HEK293 (cell line): Measurements from ENCODE around the gene PIPOX.

Experiments
- CTCF ChIA-PET: fragments of 350-600 bp; formaldehyde crosslinking; extraction: SDS; loops from one replicate; lab custom pipeline; 2021; ENCODE audit warnings: antibody characterized with exemption; lab: Yijun Ruan, JAX
- POLR2A ChIA-PET: fragments of 300-600 bp; formaldehyde crosslinking; extraction: SDS; loops from one replicate; lab custom pipeline; 2020; ENCODE audit warnings: antibody characterized with exemption, inconsistent platforms; lab: Yijun Ruan, JAX
- H3K27ac ChIP-seq: fragments of 200-500 bp; sonication (Bioruptor generic); 2 replicates; pipeline ENCODE4 v1.5.1; 2014; ENCODE audit warnings: low read depth, low read length, control low read depth, inconsistent platforms; ENCODE audit errors: extremely low read depth
- H3K36me3 ChIP-seq, 2 experiments: fragments of 200-500 bp in 1 of 2; sonication (Bioruptor generic) in 1 of 2; 1 replicate in 1 of 2; 2 replicates in 1 of 2; pipeline ENCODE4 v1.5.1; 2014 to 2017; ENCODE audit warnings: inconsistent platforms in 2 of 2, low read length in 2 of 2; ENCODE audit not compliant: control insufficient read depth in 2 of 2, insufficient read depth in 1 of 2
- H3K4me1 ChIP-seq: fragments of 200-500 bp; sonication (Bioruptor generic); 2 replicates; pipeline ENCODE4 v1.5.1; 2014; ENCODE audit warnings: mild to moderate bottlenecking, low read length, inconsistent platforms; ENCODE audit not compliant: control insufficient read depth, insufficient read depth
- H3K4me3 ChIP-seq: 2 replicates; pipeline ENCODE4 v1.5.1; 2011; ENCODE audit warnings: low read depth, mild to moderate bottlenecking, control low read depth, low read length, moderate library complexity
- H3K9me3 ChIP-seq: fragments of 200-500 bp; sonication (Bioruptor generic); 2 replicates; pipeline ENCODE4 v1.5.1; 2014; ENCODE audit warnings: low read depth, low read length, inconsistent platforms; ENCODE audit not compliant: control insufficient read depth, insufficient read depth
- IKZF3 ChIP-seq: fragments of 450-650 bp; IDR thresholded peaks from 2 replicates; pipeline ENCODE4 v1.5.0; 2018; ENCODE audit warnings: missing biosample characterization, mild to moderate bottlenecking, missing genetic modification characterization, moderate library complexity
- KLF7 ChIP-seq: fragments of 450-650 bp; formaldehyde crosslinking; IDR thresholded peaks from 2 replicates; pipeline ENCODE4 v1.5.1; 2016; ENCODE audit warnings: missing biosample characterization, missing genetic modification characterization, borderline replicate concordance
- KLF8 ChIP-seq: fragments of 450-650 bp; formaldehyde crosslinking; IDR thresholded peaks from 2 replicates; pipeline ENCODE4 v1.5.1; 2016; ENCODE audit warnings: missing biosample characterization, missing genetic modification characterization
- PBX3 ChIP-seq: sonication (generic); formaldehyde crosslinking; IDR thresholded peaks from 2 replicates; pipeline ENCODE4 v1.8.1; 2022; ENCODE audit warnings: mild to moderate bottlenecking, moderate library complexity, missing genetic modification reagents
- REST ChIP-seq: fragments of 450-650 bp; formaldehyde crosslinking; IDR thresholded peaks from 2 replicates; pipeline ENCODE4 v1.5.1; 2016; ENCODE audit warnings: missing biosample characterization, missing genetic modification characterization
- ZNF202 ChIP-seq: fragments of 450-650 bp; formaldehyde crosslinking; IDR thresholded peaks from 2 replicates; pipeline ENCODE4 v1.5.1; 2016; ENCODE audit warnings: missing biosample characterization, missing genetic modification characterization, borderline replicate concordance
- ZNF292 ChIP-seq: fragments of 450-650 bp; formaldehyde crosslinking; IDR thresholded peaks from 2 replicates; pipeline ENCODE4 v1.5.1; 2016; ENCODE audit warnings: low read depth, missing biosample characterization, missing genetic modification characterization, borderline replicate concordance
- ZNF341 ChIP-seq: fragments of 450-650 bp; formaldehyde crosslinking; IDR thresholded peaks from 2 replicates; pipeline ENCODE4; 2016; ENCODE audit warnings: low read depth, missing biosample characterization, missing genetic modification characterization
- ZNF558 ChIP-seq: fragments of 450-650 bp; formaldehyde crosslinking; IDR thresholded peaks from 2 replicates; pipeline ENCODE4 v1.5.1; 2016; ENCODE audit warnings: missing biosample characterization, missing genetic modification characterization
- ZNF571 ChIP-seq: fragments of 450-650 bp; formaldehyde crosslinking; IDR thresholded peaks from 2 replicates; pipeline ENCODE4 v1.5.0; 2017; ENCODE audit warnings: missing biosample characterization, missing genetic modification characterization
- ZNF621 ChIP-seq: fragments of 450-650 bp; formaldehyde crosslinking; IDR thresholded peaks from 2 replicates; pipeline ENCODE4 v1.5.1; 2017; ENCODE audit warnings: missing biosample characterization, missing genetic modification characterization
- ZNF692 ChIP-seq: fragments of 450-650 bp; formaldehyde crosslinking; IDR thresholded peaks from 2 replicates; pipeline ENCODE4 v1.5.1; 2016; ENCODE audit warnings: missing biosample characterization, missing genetic modification characterization
- ZNF768 ChIP-seq: fragments of 450-650 bp; formaldehyde crosslinking; IDR thresholded peaks from 2 replicates; pipeline ENCODE4 v1.5.1; 2018; ENCODE audit warnings: missing biosample characterization, mild to moderate bottlenecking, missing genetic modification characterization
- TF ChIP-seq, protein P1 (sequence below): fragments of 450-650 bp; formaldehyde crosslinking; IDR thresholded peaks from 2 replicates; pipeline ENCODE4; 2016; ENCODE audit warnings: missing biosample characterization, missing genetic modification characterization
- TF ChIP-seq, protein P2 (sequence below): fragments of 450-650 bp; formaldehyde crosslinking; IDR thresholded peaks from 2 replicates; pipeline ENCODE4 v1.5.1; 2017; ENCODE audit warnings: missing biosample characterization, missing genetic modification characterization

The PIPOX gene

GRCh38 chr17:29002811-29003210 is 40.1 kb upstream of the PIPOX start:
- Histone ChIP-seq H3K36me3 (no peaks in the 10 kb centered on the region), H3K4me3 (no peak overlapping the region), H3K9me3 (no peaks in the 10 kb centered on the region), H3K4me1 (0 out of 2 replicates have a peak, but pooled peaks cover 2% of the 10 kb centered on the region), H3K27ac (no peak overlapping the region)
- ChIA-PET CTCF (interaction anchor here (1.1 to 4.4 kb wide), 2 partner anchors 37 to 114 kb away, joined by 4 to 18 read pairs; no protein-coding TSS in a partner anchor), POLR2A (no interaction called here)
- no peak for TF ChIP-seq PBX3 (CRISPR knock-in tag)
- TF ChIP-seq ZNF768 (tag by site-specific recombination), result peak; percentile 66; the same call in 1 of the 2 replicates
- TF ChIP-seq ZNF558 (tag by site-specific recombination), result no peak

DNA sequence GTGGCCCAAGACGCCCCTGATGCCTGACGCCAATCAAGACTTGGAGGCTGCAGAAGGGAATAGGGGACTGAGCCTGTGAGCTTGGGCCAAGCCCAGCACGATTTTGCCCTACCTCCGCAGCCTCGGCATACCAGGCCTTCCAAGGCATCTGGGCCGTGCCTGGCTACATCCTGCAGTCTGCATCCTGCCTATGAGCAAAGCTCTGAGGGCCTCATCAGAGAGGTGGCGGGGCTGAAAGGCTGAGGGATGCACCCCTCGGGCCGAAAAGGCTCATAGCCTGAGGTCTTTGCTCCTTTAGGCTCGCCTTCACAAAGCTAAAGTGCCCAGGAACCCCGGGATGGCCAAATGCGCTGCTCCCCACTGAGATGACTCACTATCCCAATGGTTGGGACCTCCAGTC is 39.7 kb upstream of the PIPOX start:
- Histone ChIP-seq H3K9me3 (no peaks in the 10 kb centered on the region), H3K4me3 (no peak overlapping the region), H3K4me1 (0 out of 2 replicates have a peak, but pooled peaks cover 2% of the 10 kb centered on the region), H3K27ac (no peak overlapping the region), H3K36me3 (no peaks in the 10 kb centered on the region)
- TF ChIP-seq IKZF3 (no peak), ZNF621 (tag by site-specific recombination) (no peak), ZNF202 (no peak), KLF7 (tag by site-specific recombination) (no peak), ZNF341 (tag by site-specific recombination) (no peak), ZNF571 (tag by site-specific recombination) (no peak), KLF8 (no peak), ZNF558 (tag by site-specific recombination) (no peak), REST (tag by site-specific recombination) (no peak)
- TF ChIP-seq, protein P1, sequence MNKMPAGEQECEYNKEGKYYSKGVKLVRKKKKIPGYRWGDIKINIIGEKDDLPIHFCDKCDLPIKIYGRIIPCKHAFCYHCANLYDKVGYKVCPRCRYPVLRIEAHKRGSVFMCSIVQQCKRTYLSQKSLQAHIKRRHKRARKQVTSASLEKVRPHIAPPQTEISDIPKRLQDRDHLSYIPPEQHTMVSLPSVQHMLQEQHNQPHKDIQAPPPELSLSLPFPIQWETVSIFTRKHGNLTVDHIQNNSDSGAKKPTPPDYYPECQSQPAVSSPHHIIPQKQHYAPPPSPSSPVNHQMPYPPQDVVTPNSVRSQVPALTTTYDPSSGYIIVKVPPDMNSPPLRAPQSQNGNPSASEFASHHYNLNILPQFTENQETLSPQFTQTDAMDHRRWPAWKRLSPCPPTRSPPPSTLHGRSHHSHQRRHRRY, result no peak
- TF ChIP-seq, protein P2, sequence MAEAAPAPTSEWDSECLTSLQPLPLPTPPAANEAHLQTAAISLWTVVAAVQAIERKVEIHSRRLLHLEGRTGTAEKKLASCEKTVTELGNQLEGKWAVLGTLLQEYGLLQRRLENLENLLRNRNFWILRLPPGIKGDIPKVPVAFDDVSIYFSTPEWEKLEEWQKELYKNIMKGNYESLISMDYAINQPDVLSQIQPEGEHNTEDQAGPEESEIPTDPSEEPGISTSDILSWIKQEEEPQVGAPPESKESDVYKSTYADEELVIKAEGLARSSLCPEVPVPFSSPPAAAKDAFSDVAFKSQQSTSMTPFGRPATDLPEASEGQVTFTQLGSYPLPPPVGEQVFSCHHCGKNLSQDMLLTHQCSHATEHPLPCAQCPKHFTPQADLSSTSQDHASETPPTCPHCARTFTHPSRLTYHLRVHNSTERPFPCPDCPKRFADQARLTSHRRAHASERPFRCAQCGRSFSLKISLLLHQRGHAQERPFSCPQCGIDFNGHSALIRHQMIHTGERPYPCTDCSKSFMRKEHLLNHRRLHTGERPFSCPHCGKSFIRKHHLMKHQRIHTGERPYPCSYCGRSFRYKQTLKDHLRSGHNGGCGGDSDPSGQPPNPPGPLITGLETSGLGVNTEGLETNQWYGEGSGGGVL, result no peak
- POLR2A ChIA-PET, result no interaction called here
- CTCF ChIA-PET, result interaction anchor here (1.1 to 4.4 kb wide), 2 partner anchors 38 to 114 kb away, joined by 4 to 18 read pairs; no protein-coding TSS in a partner anchor

- Histone ChIP-seq H3K9me3 (no peaks in the 10 kb centered on the region), H3K4me1 (0 out of 2 replicates have a peak, but pooled peaks cover 2% of the 10 kb centered on the region), H3K27ac (no peak overlapping the region), H3K4me3 (no peak overlapping the region), H3K36me3 (no peaks in the 10 kb centered on the region)
- CTCF ChIA-PET, result interaction anchor here (0.5 to 4.4 kb wide), 3 partner anchors 107 to 758 kb away, joined by 3 to 18 read pairs (median 4); no protein-coding TSS in a partner anchor
- POLR2A ChIA-PET, result no interaction called here
- TF ChIP-seq REST (tag by site-specific recombination), result peak; percentile 98
- no peak for TF ChIP-seq ZNF692 (tag by site-specific recombination)
- no peak for TF ChIP-seq ZNF292 (tag by site-specific recombination)
Observed at GRCh38 chr17:29004081-29004692, 38.8 kb upstream of the PIPOX start.
